Left ventricle myocardium superior (tissue), 1 donor: ENCODE data around the gene MCM3. TPM values are rescaled to one million over a fixed set of nuclear protein-coding genes. Genes with fewer than 3 reads are reported as not detected.

Experiments
- total RNA-seq: library from RNA; stranded (reverse); fragmentation: NEBNext Ultra II Directional; extraction: Animal tissue kit (Norgen Biotek cat#: 25700); gene quantifications from one replicate; pipeline ENCODE4 v1.2.1, GENCODE V29; 2021
- donor health status: DM: no; HTN: yes; CAD: no; lungs with severe emphysema.

Gene MCM3
- total RNA-seq, 1 donor from 2014 or later = 21.8 TPM

Other genes starting within 250 kb of the MCM3 start
- not detected for gene PKHD1, start 197.1 kb downstream of the MCM3 start, total RNA-seq
- not detected for gene IL17A, start 98.4 kb downstream of the MCM3 start, total RNA-seq
- not detected for gene IL17F, start 40.2 kb downstream of the MCM3 start, total RNA-seq
- 1.8 TPM for gene PAQR8, start 77.4 kb upstream of the MCM3 start, total RNA-seq
- gene EFHC1, start 135.6 kb upstream of the MCM3 start, total RNA-seq = 6.2 TPM